ENCODE results near the gene URB1.

URB1 gene

GRCh38 chr21:32366191-32366590 is 26.6 kb downstream of the URB1 start:
- peaks cover 65% of the 10 kb centered on the region for H3K36me3 ChIP-seq
- no peak overlapping the region for H3K27ac ChIP-seq
- no peak overlapping the region for H3K4me3 ChIP-seq (ENCODE audit: low read depth, low read length)
- no peaks in the 10 kb centered on the region for H3K27me3 ChIP-seq (ENCODE audit: insufficient read depth, low read depth, severe bottlenecking)
- no peak for DNase-seq
- no peak for TF ChIP-seq CTCF (IDR thresholded peaks at IDR 0.05; ENCODE audit: low read depth, low read length)
- H3K9me3 ChIP-seq (ENCODE audit: severe bottlenecking) = no peaks in the 10 kb centered on the region

DNA sequence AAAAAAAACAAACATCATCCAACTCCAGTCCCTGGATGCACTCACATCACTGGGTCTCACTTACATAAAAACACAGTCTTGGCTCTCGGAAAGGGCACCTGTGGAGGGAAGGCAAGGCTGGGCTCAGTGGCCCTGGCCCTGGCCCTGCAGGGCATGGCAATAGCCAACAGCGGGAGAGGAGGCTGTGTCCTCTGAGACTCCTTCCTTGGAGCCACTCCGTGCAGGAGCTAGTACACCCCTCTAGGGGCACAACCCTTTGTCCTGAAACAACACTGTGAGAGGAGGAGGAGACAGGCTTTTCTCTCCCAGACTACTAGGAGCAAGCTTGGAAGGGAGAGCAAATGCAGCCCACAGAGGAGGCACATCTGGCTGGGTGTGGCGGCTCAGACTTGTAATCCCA is 28.0 kb downstream of the URB1 start:
- DNase-seq = no peak
- Histone ChIP-seq H3K27me3 (ENCODE audit: insufficient read depth, low read depth, severe bottlenecking) (no peaks in the 10 kb centered on the region), H3K27ac (no peak overlapping the region), H3K4me3 (ENCODE audit: low read depth, low read length) (no peak overlapping the region), H3K9me3 (ENCODE audit: severe bottlenecking) (no peaks in the 10 kb centered on the region), H3K36me3 (peaks cover 73% of the 10 kb centered on the region)
- 0 out of 2 replicates have a peak, but pooled peaks have one; percentile 8 for TF ChIP-seq CTCF (IDR thresholded peaks at IDR 0.05; ENCODE audit: low read depth, low read length)

- no peak overlapping the region for H3K4me3 ChIP-seq (ENCODE audit: low read depth, low read length)
- no peak overlapping the region for H3K27ac ChIP-seq
- no peak for TF ChIP-seq CTCF (IDR thresholded peaks at IDR 0.05; ENCODE audit: low read depth, low read length)
- no peaks in the 10 kb centered on the region for H3K27me3 ChIP-seq (ENCODE audit: insufficient read depth, low read depth, severe bottlenecking)
- DNase-seq = no peak
- H3K9me3 ChIP-seq (ENCODE audit: severe bottlenecking) = no peaks in the 10 kb centered on the region
- H3K36me3 ChIP-seq = peaks cover 77% of the 10 kb centered on the region
These were observed 28.4 kb downstream of the URB1 start for GRCh38 chr21:32364387-32364786.

DNA sequence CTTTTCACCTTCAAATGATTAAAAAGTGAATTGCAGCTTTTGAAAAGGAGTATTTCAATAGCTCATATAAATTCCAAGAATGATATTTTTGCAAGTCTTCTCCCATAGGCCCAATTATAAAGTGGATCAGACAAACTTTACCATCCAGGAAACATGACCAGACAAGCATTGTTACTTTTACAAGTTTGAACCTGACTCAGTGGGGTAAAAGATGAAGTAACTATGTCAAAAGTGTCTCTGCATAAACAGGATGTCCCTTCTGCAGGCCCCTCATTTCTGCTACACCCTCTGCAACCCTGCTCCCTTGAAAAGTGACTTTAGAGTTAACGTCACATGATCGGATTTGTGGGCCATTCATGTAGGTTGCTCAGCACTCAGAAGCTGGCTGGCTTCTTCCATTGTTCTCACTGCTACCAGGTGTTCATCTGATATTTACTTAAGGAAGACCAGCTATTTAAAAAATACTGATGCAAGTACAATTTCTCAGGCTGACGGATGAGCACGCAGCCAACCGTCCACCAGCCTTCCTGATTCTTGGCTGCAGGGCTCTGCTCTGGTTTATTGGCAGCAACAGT is 32.3 kb downstream of the URB1 start:
- no peaks in the 10 kb centered on the region for H3K27me3 ChIP-seq (ENCODE audit: insufficient read depth, low read depth, severe bottlenecking)
- no peak for DNase-seq
- H3K9me3 ChIP-seq (ENCODE audit: severe bottlenecking) = no peaks in the 10 kb centered on the region
- no peak overlapping the region for H3K27ac ChIP-seq
- no peak for TF ChIP-seq CTCF (IDR thresholded peaks at IDR 0.05; ENCODE audit: low read depth, low read length)
- peaks cover 76% of the 10 kb centered on the region for H3K36me3 ChIP-seq
- no peak overlapping the region for H3K4me3 ChIP-seq (ENCODE audit: low read depth, low read length)

DNA sequence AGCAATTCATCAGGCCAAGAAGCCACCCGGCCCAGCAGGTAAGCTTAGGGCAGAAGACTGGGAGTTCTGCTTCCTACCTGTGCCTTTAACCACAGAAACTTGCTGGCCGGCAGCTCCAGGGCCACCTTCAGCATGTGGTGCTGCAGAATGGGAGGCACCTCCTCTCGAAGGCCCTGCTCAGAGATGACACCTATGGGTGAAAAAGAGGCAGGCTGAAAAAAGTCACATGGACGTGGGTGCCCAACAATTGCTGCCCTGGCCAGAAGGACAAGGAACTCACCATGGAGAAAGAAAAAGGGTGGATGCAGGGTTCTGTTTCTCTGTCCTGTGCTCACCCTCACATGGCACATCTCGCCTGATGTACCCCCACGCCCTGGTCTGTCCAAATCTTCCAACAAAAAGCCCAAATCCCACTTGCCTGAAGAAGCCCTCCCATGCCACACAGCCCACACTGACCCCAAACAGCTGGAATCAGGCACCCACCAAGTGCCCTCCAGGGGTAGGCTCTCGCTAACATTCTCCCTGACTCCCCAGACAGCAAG is 33.0 kb downstream of the URB1 start:
- peaks cover 79% of the 10 kb centered on the region for H3K36me3 ChIP-seq
- H3K9me3 ChIP-seq (ENCODE audit: severe bottlenecking) = no peaks in the 10 kb centered on the region
- H3K27me3 ChIP-seq (ENCODE audit: insufficient read depth, low read depth, severe bottlenecking) = no peaks in the 10 kb centered on the region
- peak; percentile 68 for TF ChIP-seq CTCF (IDR thresholded peaks at IDR 0.05; ENCODE audit: low read depth, low read length)
- no peak overlapping the region for H3K4me3 ChIP-seq (ENCODE audit: low read depth, low read length)
- no peak overlapping the region for H3K27ac ChIP-seq
- peak; percentile 49 for DNase-seq

- Histone ChIP-seq H3K9me3 (ENCODE audit: severe bottlenecking) (no peaks in the 10 kb centered on the region), H3K27ac (no peak overlapping the region), H3K36me3 (peaks cover 89% of the 10 kb centered on the region), H3K27me3 (ENCODE audit: insufficient read depth, low read depth, severe bottlenecking) (no peaks in the 10 kb centered on the region), H3K4me3 (ENCODE audit: low read depth, low read length) (no peak overlapping the region)
- DNase-seq = no peak
- TF ChIP-seq CTCF (IDR thresholded peaks at IDR 0.05; ENCODE audit: low read depth, low read length) = no peak
These were observed 35.9 kb downstream of the URB1 start for GRCh38 chr21:32356874-32357395.
